Hepatocyte (in vitro differentiated cells): Measurements from ENCODE around the gene ICE2. TPM values are rescaled to one million over a fixed set of nuclear protein-coding genes. Genes with fewer than 3 reads are reported as not detected.
A peak's percentile ranks its signal among the peaks of the same experiment; 100 is the strongest.

Experiments used
- DNase-seq: peaks from one replicate; pipeline ENCODE4 v3.0.0-alpha.2; 2016; ENCODE audit warnings: low spot score
- H2AFZ ChIP-seq: fragments of 200-600 bp; sonication (generic); 2 replicates; pipeline ENCODE4 v1.6.0; 2016; ENCODE audit warnings: antibody characterized with exemption, mild to moderate bottlenecking
- H3K27ac ChIP-seq: fragments of 200-600 bp; sonication (generic); 2 replicates; pipeline ENCODE4 v1.5.1; 2016; ENCODE audit warnings: mild to moderate bottlenecking
- H3K27me3 ChIP-seq: fragments of 200-600 bp; sonication (generic); 2 replicates; pipeline ENCODE4 v1.6.1; 2016
- H3K36me3 ChIP-seq: fragments of 200-600 bp; sonication (generic); replicated peaks from 2 replicates; pipeline ENCODE4 v1.5.1; 2016; ENCODE audit warnings: low read depth; ENCODE audit not compliant: insufficient read depth
- H3K4me1 ChIP-seq: fragments of 200-600 bp; sonication (generic); 2 replicates; pipeline ENCODE4 v1.5.1; 2016; ENCODE audit warnings: mild to moderate bottlenecking, moderate library complexity; ENCODE audit not compliant: insufficient read depth
- H3K4me2 ChIP-seq: fragments of 200-600 bp; sonication (generic); 2 replicates; pipeline ENCODE4 v1.6.0; 2016
- H3K4me3 ChIP-seq: fragments of 200-600 bp; sonication (generic); 2 replicates; pipeline ENCODE4 v1.5.1; 2016; ENCODE audit warnings: mild to moderate bottlenecking
- H3K79me2 ChIP-seq: fragments of 200-600 bp; sonication (generic); 2 replicates; pipeline ENCODE4 v1.6.0; 2017; ENCODE audit warnings: mild to moderate bottlenecking
- H3K9me2 ChIP-seq: fragments of 200-600 bp; sonication (generic); replicated peaks from 2 replicates; pipeline ENCODE4 v1.6.0; 2017; ENCODE audit warnings: mild to moderate bottlenecking; ENCODE audit not compliant: insufficient read depth
- H3K9me3 ChIP-seq: fragments of 200-600 bp; sonication (generic); 2 replicates; pipeline ENCODE4 v1.5.1; 2016; ENCODE audit warnings: low read depth, mild to moderate bottlenecking
- H4K20me1 ChIP-seq: fragments of 200-600 bp; sonication (generic); 2 replicates; pipeline ENCODE4 v1.6.0; 2016; ENCODE audit warnings: mild to moderate bottlenecking; ENCODE audit not compliant: insufficient read depth, poor library complexity, severe bottlenecking
- CTCF ChIP-seq: fragments of 200-600 bp; sonication (generic); IDR thresholded peaks from 2 replicates; pipeline ENCODE4 v1.5.1; 2016; ENCODE audit warnings: antibody characterized with exemption, mild to moderate bottlenecking; ENCODE audit not compliant: poor library complexity
- EZH2 ChIP-seq: fragments of 200-600 bp; sonication (generic); IDR thresholded peaks from 2 replicates; pipeline ENCODE4 v1.6.1; 2016; ENCODE audit warnings: antibody characterized with exemption, mild to moderate bottlenecking, borderline replicate concordance
- EZH2phosphoT487 ChIP-seq: fragments of 200-600 bp; sonication (generic); IDR thresholded peaks from one replicate; pipeline ENCODE4 v1.6.1; 2018; ENCODE audit warnings: antibody characterized with exemption, mild to moderate bottlenecking, low read depth, moderate library complexity; ENCODE audit not compliant: unreplicated experiment, severe bottlenecking
- WGBS: methylation state at CpG from one replicate; pipeline ENCODE4 v1.1.6; 2016; ENCODE audit warnings: low lambda C conversion rate; ENCODE audit errors: missing lambda C conversion rate; 5-methylcytosine and 5-hydroxymethylcytosine counted together
- polyA plus RNA-seq: library from polyadenylated mRNA; unstranded; fragments of >200 nt; fragmentation: Nextera tagmentation; extraction: Ambion mirVana; gene quantifications from 2 replicates; pipeline ENCODE4 v1.2.1, GENCODE V29; 2016
- total RNA-seq: library from RNA; depleted of rRNA; stranded (reverse); fragments of >200 nt; gene quantifications from 2 replicates; pipeline ENCODE4 v1.2.3, GENCODE V29; 2014

Gene ICE2
- total and polyA plus RNA-seq, 2 experiments from 2014 or later = 15.8 to 35.4 TPM

- peaks cover 73% of the 10 kb centered on the region for H3K4me1 ChIP-seq
Observed at GRCh38 chr15:60392986-60393790, 85.8 kb downstream of the ICE2 start.

GRCh38 chr15:60392601-60392985 lies 86.3 kb downstream of the ICE2 start:
- H3K27ac ChIP-seq = peak overlapping the region; percentile 100
- peaks cover 92% of the 10 kb centered on the region for H3K79me2 ChIP-seq
- H3K4me1 ChIP-seq = peaks cover 71% of the 10 kb centered on the region
- peaks cover 51% of the 10 kb centered on the region for H4K20me1 ChIP-seq
- H3K4me3 ChIP-seq = no peak overlapping the region
- no peaks in the 10 kb centered on the region for H3K9me3 ChIP-seq
- H3K9me2 ChIP-seq = no peaks in the 10 kb centered on the region
- no peak for TF ChIP-seq EZH2phosphoT487
- no peak for TF ChIP-seq CTCF
- no peak for TF ChIP-seq EZH2
- peak; percentile 57 for DNase-seq
- no peak overlapping the region for H2AFZ ChIP-seq
- H3K27me3 ChIP-seq = no peaks in the 10 kb centered on the region
- WGBS = 38% methylated on average over 3 of the region's 3 CpGs
- no peaks in the 10 kb centered on the region for H3K36me3 ChIP-seq
- peak overlapping the region; percentile 68 for H3K4me2 ChIP-seq

More at GRCh38 chr15:60392986-60393790, 85.8 kb downstream of the ICE2 start:
- Histone ChIP-seq H2AFZ (no peak overlapping the region), H3K79me2 (peaks cover 87% of the 10 kb centered on the region), H4K20me1 (peaks cover 45% of the 10 kb centered on the region), H3K9me3 (no peaks in the 10 kb centered on the region), H3K4me2 (peak overlapping the region; percentile 93), H3K27ac (peak overlapping the region; percentile 100), H3K27me3 (no peaks in the 10 kb centered on the region), H3K9me2 (no peaks in the 10 kb centered on the region), H3K36me3 (no peaks in the 10 kb centered on the region), H3K4me3 (no peak overlapping the region)
- TF ChIP-seq CTCF (no peak), EZH2phosphoT487 (no peak), EZH2 (no peak)
- WGBS = 43% methylated on average over 9 of the region's 9 CpGs
- peak; percentile 90 for DNase-seq

- H3K9me2 ChIP-seq = no peaks in the 10 kb centered on the region
- no peaks in the 10 kb centered on the region for H3K9me3 ChIP-seq
- peak overlapping the region; percentile 100 for H3K27ac ChIP-seq
- H3K79me2 ChIP-seq = peaks cover 92% of the 10 kb centered on the region
- no peaks in the 10 kb centered on the region for H3K36me3 ChIP-seq
- DNase-seq = no peak
- 25% methylated on average over 4 of the region's 4 CpGs for WGBS
- TF ChIP-seq CTCF (no peak), EZH2 (no peak), EZH2phosphoT487 (no peak)
- peaks cover 59% of the 10 kb centered on the region for H4K20me1 ChIP-seq
- peak overlapping the region; percentile 68 for H3K4me2 ChIP-seq
- no peak overlapping the region for H2AFZ ChIP-seq
- H3K27me3 ChIP-seq = no peaks in the 10 kb centered on the region
- peaks cover 76% of the 10 kb centered on the region for H3K4me1 ChIP-seq
- H3K4me3 ChIP-seq = no peak overlapping the region
Observed at GRCh38 chr15:60391722-60392315, 87.1 kb downstream of the ICE2 start.
